Activated B cell treated with CpG ODN at 0.5 μM for 24 hours (primary cell): Measurements from ENCODE around the gene TEP1. TPM values are rescaled to one million over a fixed set of nuclear protein-coding genes. Genes with fewer than 3 reads are reported as not detected.

ENCODE experiments used
- ATAC-seq: fragments of 200-7000 bp; cut with Tn5 transposase; one replicate; pipeline ENCODE4 v1.10.0; 2021; ENCODE audit warnings: low read depth, mild to moderate bottlenecking, moderate library complexity
- CTCF ChIA-PET: fragments of 350-600 bp; sonication (Branson Sonifier 250); formaldehyde crosslinking; loops from one replicate; lab custom pipeline; 2021; ENCODE audit warnings: antibody characterized with exemption; lab: Charles Lee
- POLR2A ChIA-PET: fragments of 350-600 bp; sonication (Branson Sonifier 250); formaldehyde crosslinking; loops from one replicate; lab custom pipeline; 2021; ENCODE audit warnings: antibody characterized with exemption; lab: Charles Lee
- DNase-seq: peaks from one replicate; pipeline ENCODE4 v3.0.0; 2022
- H3K27ac Mint-ChIP-seq: one replicate; pipeline ENCODE4 v1.8.0; 2020; ENCODE audit warnings: mixed read lengths
- H3K27me3 Mint-ChIP-seq: one replicate; pipeline ENCODE4 v1.8.0; 2021; ENCODE audit warnings: mixed read lengths
- H3K36me3 Mint-ChIP-seq: one replicate; pipeline ENCODE4 v1.8.0; 2021; ENCODE audit warnings: low read depth, mixed read lengths
- H3K4me1 Mint-ChIP-seq: one replicate; pipeline ENCODE4 v1.8.0; 2021; ENCODE audit warnings: mixed read lengths
- H3K4me3 Mint-ChIP-seq: one replicate; pipeline ENCODE4 v1.8.0; 2020; ENCODE audit warnings: mild to moderate bottlenecking, mixed read lengths
- H3K9me3 Mint-ChIP-seq: one replicate; pipeline ENCODE4 v1.8.0; 2020; ENCODE audit warnings: mixed read lengths
- intact Hi-C: fragments of 100-400 bp; cut with micrococcal nuclease; formaldehyde crosslinking; loops from one replicate; pipeline ENCODE4 v1.15.1; 2024
- total RNA-seq: library from RNA; stranded (reverse); gene quantifications from 2 replicates; pipeline ENCODE4 v1.2.3, GENCODE V29; 2022
- TF ChIP-seq, protein P1 (sequence below): fragments of 200-600 bp; IDR thresholded peaks from one replicate; pipeline ENCODE4 v1.8.0; 2022; ENCODE audit warnings: antibody characterized with exemption, mild to moderate bottlenecking

The TEP1 gene
- total RNA-seq, 1 donor from 2014 or later = 120 TPM

DNA sequence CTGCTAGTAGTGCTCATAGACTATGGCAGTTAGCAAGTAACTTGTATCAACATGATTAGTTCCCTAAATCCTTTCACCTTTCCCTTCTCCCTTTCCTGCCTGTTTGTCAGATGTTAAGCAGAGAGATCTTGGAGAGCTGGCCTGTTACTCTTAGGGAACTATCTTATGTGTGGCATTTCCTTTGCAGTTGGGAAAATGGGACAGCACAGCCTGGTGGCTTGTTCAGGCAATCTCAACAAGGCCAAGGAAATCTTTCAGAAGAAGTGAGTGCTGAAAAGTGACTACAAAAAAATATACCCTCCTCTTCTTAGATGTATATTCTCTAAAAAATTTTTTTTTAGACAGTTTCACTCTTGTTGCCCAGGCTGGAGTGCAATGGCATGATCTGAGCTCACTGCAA, 62.4 kb downstream of the TEP1 start:
- Mint-ChIP-seq H3K36me3 (peaks cover 61% of the 10 kb centered on the region), H3K4me1 (no peaks in the 10 kb centered on the region), H3K4me3 (no peak overlapping the region), H3K27me3 (no peaks in the 10 kb centered on the region), H3K9me3 (no peaks in the 10 kb centered on the region), H3K27ac (no peak overlapping the region)
- TF ChIP-seq, protein P1, sequence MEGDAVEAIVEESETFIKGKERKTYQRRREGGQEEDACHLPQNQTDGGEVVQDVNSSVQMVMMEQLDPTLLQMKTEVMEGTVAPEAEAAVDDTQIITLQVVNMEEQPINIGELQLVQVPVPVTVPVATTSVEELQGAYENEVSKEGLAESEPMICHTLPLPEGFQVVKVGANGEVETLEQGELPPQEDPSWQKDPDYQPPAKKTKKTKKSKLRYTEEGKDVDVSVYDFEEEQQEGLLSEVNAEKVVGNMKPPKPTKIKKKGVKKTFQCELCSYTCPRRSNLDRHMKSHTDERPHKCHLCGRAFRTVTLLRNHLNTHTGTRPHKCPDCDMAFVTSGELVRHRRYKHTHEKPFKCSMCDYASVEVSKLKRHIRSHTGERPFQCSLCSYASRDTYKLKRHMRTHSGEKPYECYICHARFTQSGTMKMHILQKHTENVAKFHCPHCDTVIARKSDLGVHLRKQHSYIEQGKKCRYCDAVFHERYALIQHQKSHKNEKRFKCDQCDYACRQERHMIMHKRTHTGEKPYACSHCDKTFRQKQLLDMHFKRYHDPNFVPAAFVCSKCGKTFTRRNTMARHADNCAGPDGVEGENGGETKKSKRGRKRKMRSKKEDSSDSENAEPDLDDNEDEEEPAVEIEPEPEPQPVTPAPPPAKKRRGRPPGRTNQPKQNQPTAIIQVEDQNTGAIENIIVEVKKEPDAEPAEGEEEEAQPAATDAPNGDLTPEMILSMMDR = no peak
- no peak for ATAC-seq
- ChIA-PET POLR2A (no interaction called here), CTCF (interaction anchor here (1.3 to 2.3 kb wide), 2 partner anchors 23 kb away, joined by 4 to 5 read pairs; no protein-coding TSS in a partner anchor)
- intact Hi-C loops = loop anchor here (2.0 kb wide), 1 partner anchor 14 kb away; no protein-coding TSS in a partner anchor
- no peak for DNase-seq

DNA sequence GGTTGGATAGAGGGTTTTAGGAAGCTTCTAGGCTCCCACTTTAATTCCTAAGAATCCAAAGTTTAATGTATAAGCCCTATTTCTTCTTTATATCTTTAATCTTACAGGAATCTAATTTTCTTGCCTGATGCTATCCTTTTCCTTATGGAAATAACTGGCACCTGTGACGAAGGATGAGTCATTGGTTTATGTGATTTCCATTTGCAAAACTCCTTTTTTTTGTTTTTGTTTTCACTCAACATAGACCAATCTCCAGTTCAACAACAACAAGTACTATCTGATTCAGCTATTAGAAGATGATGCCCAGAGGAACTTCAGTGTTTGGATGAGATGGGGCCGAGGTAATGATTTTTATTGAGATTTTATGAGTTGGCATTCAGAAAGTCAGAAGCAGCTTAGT, 63.0 kb downstream of the TEP1 start:
- no peaks in the 10 kb centered on the region for H3K9me3 Mint-ChIP-seq
- POLR2A ChIA-PET = no interaction called here
- TF ChIP-seq, protein P1 = no peak
- H3K4me3 Mint-ChIP-seq = no peak overlapping the region
- CTCF ChIA-PET = interaction anchor here (1.3 kb wide), 1 partner anchor 23 kb away, joined by 4 read pairs; no protein-coding TSS in a partner anchor
- no peaks in the 10 kb centered on the region for H3K27me3 Mint-ChIP-seq
- peaks cover 62% of the 10 kb centered on the region for H3K36me3 Mint-ChIP-seq
- no peak overlapping the region for H3K27ac Mint-ChIP-seq
- no peaks in the 10 kb centered on the region for H3K4me1 Mint-ChIP-seq
- intact Hi-C loops = loop anchor here (2.0 kb wide), 1 partner anchor 15 kb away; no protein-coding TSS in a partner anchor
- ATAC-seq (no peak), DNase-seq (no peak)

DNA sequence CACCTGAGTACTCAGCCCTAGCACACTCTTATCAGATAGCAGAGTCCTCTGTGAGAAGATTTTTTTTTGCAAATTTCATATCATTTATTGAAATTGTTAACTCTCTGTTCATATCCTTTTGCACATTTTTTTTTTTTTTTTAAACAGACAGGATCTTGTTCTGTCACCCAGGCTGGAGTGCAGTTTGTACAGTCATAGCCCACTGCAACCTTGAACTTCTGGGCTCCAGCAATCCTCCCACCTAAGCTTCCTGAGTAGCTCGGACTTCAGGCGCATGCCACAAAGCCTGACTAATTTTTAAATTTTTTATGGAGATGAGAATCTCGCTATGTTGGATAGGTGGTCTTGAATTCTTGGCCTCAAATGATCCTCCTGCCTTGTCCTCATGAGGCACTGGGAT, 65.6 kb downstream of the TEP1 start:
- no peak for ATAC-seq
- intact Hi-C loops = no loop called here
- Mint-ChIP-seq H3K27ac (no peak overlapping the region), H3K9me3 (no peaks in the 10 kb centered on the region), H3K27me3 (no peaks in the 10 kb centered on the region), H3K36me3 (peaks cover 52% of the 10 kb centered on the region), H3K4me3 (no peak overlapping the region), H3K4me1 (peaks cover 11% of the 10 kb centered on the region)
- CTCF ChIA-PET = no interaction called here
- DNase-seq = no peak
- POLR2A ChIA-PET = no interaction called here
- TF ChIP-seq, protein P1 = no peak

DNA sequence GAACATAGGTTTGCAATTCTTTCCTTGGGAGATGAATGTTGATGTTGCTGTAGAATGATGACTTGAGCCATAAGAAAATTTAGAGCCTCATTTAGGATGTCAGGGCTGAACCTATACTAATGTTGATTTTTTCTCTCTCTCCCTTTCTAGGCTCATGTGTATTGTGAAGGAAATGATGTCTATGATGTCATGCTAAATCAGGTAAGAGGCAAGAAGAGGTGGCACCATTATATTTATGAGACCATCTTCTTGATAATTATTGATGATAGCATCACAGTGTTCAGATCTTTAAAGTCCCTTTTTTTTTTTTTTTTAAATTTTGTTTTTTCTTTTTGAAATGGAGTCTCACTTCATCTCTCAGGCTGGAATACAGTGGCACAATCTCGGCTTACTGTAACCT, 66.6 kb downstream of the TEP1 start:
- no peak for ATAC-seq
- CTCF ChIA-PET = no interaction called here
- H3K27ac Mint-ChIP-seq = no peak overlapping the region
- no peaks in the 10 kb centered on the region for H3K27me3 Mint-ChIP-seq
- H3K4me3 Mint-ChIP-seq = no peak overlapping the region
- peaks cover 12% of the 10 kb centered on the region for H3K4me1 Mint-ChIP-seq
- peaks cover 44% of the 10 kb centered on the region for H3K36me3 Mint-ChIP-seq
- no peak for DNase-seq
- TF ChIP-seq, protein P1 = no peak
- no peaks in the 10 kb centered on the region for H3K9me3 Mint-ChIP-seq
- POLR2A ChIA-PET = no interaction called here
- intact Hi-C loops = no loop called here

DNA sequence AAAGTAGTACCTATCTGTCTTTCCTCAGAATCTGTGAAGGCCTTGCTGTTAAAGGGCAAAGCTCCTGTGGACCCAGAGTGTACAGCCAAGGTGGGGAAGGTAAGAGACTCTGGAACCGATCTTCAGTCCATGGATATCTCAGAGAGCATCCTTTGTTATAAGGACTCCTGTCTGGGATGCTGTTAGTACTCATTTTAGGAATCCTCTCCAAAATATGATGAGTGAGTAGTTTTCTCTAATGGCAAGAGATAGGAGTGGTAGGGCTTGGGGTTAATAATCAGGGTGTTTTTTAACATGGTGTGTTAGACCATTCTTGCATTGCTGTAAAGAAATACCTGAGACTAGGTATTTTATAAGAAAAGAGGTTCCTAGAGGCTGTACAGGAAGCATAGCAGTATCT, 67.9 kb downstream of the TEP1 start:
- peaks cover 12% of the 10 kb centered on the region for H3K4me1 Mint-ChIP-seq
- no peak for DNase-seq
- TF ChIP-seq, protein P1 = no peak
- no peaks in the 10 kb centered on the region for H3K9me3 Mint-ChIP-seq
- POLR2A ChIA-PET = no interaction called here
- peak overlapping the region; percentile 8 for H3K27ac Mint-ChIP-seq
- no peak overlapping the region for H3K4me3 Mint-ChIP-seq
- H3K36me3 Mint-ChIP-seq = peaks cover 35% of the 10 kb centered on the region
- CTCF ChIA-PET = interaction anchor here (1.5 kb wide), 1 partner anchor 71 kb away, joined by 4 read pairs; no protein-coding TSS in a partner anchor
- no peaks in the 10 kb centered on the region for H3K27me3 Mint-ChIP-seq
- intact Hi-C loops = loop anchor here (1.0 kb wide), 1 partner anchor 9 kb away; no protein-coding TSS in a partner anchor
- ATAC-seq = no peak
